Activated CD4-positive, CD25-positive, alpha-beta regulatory T cell treated with anti-CD3 and anti-CD28 coated beads, Interleukin-2, amount 50 U/mL, for 16 hours (primary cell): Measurements from ENCODE around the gene NCBP2.
A peak's percentile ranks its signal among the peaks of the same experiment; 100 is the strongest.

ENCODE experiments used
- DNase-seq: peaks from one replicate; pipeline ENCODE4 v3.0.0-alpha.2; 2020; ENCODE audit warnings: low read depth, low spot score

Gene NCBP2

DNA sequence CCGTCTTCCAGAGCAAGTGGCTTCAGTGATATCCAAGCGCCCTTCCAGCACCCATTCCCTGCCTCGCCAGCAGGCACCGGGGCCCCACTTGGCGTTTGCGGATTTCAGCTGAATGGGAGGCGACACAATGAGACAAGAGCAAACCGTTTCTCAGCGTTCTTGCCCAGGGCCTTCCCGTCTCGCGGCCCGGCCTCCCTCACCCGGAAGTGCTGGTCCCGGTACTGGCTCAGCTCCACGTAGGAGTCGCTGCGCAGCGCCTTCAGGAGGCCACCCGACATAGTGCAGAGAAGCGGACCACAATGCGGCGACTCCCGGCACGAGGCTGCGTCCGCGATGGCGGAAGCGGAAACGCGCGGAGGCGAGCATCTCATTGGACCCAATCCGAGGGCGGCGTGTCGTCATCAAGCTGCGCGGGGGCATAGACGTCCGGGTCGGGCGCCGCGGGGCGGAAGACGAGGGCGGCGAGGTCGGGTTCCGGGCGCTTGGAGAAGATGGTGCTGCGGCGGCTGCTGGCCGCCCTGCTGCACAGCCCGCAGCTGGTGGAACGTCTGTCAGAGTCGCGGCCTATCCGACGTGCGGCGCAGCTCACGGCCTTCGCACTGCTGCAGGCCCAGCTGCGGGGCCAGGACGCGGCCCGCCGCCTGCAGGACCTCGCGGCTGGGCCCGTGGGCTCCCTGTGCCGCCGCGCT is at the start of gene NCBP2:
NCBP2 (minus strand) TSS at position 303 of the 689 bp plus-strand sequence; CDS start at position 278, 25 bp downstream.
- DNase-seq, result peak; percentile 99

- DNase-seq, result no peak
Measured at GRCh38 chr3:196991581-196992460, 49.5 kb upstream of the NCBP2 start.

- no peak for DNase-seq
Measured at GRCh38 chr3:196990601-196991007, 48.3 kb upstream of the NCBP2 start.

DNA sequence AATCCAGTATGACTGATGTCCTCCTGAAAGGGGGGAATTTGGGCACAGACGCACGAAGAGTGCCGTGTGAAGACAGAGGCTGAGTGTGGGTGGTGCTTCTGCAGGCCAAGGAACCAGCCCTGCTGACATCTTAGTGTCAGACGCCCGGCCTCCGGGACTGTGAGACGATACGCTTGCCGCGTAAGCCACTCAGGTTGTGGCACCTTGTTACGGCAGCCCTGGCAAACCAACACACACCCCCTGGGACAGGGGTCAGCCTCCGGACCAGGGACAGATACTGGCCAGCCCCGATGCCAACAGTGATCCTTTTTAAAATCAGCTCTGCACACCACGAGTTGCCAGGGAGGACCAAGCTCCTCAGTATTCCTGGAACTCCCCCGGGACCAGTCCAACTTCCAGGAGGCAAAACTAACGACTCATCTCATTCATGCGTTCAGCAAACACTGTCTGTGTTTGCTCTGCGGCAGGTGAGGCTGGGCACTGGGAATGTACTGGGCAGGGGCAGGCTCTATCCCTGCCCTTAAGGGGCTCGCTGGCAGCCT is 47.5 kb upstream of the NCBP2 start:
- no peak for DNase-seq

DNA sequence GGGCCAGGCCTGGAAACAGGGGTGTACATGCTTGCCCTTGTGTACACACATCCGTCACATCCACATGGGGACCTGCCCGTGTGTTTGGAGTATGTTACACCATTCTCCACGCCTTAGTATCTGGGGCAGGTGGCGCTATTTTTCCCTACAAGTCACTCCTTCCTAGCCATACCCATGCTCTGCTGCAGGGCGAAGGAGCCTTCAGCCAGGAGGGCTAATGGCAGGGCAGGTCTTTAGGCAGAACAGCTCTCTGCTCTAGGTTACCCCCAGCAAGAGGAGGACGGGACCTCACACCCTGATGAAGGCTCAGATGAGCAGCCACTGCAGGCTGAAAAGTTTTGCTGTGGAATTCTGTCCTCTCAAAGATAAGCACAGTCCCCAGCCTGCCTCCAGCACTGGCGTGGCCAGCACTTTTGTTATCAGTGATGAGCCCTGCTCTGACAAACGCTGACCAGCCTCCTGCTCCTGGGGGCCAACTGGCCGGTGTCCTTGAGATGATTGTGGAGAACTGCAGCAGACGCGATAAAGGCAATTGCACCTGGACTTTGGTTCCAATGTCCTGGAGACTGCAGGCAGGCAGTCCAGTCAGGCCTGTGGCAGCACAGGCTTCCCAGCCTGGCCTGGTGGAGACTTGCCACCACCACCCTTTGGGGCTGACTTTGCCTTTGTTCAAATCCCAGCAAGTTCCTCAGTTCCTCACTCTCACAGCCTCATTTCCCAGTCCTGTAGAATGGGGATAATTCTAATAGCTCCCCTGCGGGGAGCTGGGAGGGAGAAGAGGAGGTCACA is 46.1 kb upstream of the NCBP2 start:
- no peak for DNase-seq

DNA sequence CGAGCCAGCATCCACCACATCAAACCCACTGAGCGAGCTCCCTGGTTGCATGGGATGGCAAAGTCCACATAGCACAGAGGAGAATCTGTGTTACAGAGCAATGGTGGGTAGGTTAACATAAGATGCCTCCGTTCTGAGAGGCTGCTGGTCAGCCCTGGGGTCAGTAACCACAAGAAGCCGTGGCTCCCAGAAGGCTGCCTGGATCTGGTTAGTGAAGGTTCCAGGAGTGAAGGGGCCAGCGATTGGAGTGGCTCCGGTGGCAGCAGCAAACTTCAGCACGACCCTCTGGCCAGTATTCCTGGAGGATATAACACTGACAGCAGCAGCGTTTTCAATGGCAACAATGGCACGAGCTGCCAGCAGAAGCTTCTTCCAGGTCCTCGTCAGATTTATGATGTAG is 44.7 kb upstream of the NCBP2 start:
- DNase-seq, result no peak

- DNase-seq, result no peak
Measured at GRCh38 chr3:196985954-196986885, 43.9 kb upstream of the NCBP2 start.

DNA sequence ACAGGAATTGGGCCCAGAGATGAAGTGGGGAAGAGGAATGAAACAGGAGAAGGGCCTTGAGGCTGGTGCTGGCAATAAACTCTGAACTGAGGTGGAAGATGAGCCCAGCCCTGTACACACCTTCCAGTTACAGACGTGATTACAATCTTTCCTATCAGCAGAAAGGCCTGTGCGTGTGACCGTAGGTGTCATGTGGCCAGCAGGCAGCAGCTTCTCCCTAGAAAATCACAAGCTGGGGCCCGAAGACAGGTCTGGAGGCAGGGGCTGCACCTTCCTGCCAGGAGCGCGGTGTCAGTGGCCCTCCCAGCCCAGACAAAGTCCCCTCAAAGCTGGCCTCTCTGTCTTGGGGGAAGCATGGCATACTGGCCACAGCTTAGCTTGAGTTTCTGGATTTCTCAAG is 43.0 kb upstream of the NCBP2 start:
- no peak for DNase-seq

DNA sequence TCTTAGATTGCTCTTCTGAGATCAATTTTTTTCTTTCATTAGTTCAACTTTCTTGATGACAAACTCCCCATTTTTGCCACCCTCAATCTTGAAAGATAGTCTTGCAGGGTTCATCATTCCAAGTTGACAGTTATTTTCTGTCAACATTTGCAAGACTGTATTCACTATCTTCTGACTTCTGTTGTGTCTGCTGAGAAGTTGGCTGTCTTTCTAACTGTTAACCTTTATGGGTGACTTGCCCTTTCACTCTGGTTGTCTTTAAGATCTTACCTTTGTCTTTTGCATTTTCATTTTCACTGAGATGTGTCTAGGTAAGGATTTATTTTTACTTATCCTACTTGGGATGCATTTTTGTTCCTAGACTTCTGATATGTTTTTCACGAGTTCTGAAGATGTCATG is 40.9 kb upstream of the NCBP2 start:
- no peak for DNase-seq

DNA sequence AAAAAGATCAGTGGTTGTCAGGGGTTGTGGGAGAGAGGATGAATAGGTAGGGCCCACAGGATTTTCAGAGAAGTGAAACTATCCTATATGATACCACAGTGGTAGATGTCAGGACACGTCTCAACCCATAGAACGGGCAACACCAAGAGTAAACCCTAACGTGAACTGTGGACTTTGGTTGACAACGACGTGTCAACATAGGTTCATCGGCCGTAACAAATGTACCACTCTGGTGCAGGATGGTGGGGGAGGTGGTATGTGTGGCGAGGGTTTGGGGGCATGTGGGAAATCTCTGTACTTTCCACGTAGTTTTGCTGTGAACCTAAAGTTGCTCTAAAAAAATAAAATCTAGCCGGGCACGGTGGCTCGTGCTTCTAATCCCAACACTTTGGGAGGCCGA is 39.3 kb upstream of the NCBP2 start:
- DNase-seq, result no peak

DNA sequence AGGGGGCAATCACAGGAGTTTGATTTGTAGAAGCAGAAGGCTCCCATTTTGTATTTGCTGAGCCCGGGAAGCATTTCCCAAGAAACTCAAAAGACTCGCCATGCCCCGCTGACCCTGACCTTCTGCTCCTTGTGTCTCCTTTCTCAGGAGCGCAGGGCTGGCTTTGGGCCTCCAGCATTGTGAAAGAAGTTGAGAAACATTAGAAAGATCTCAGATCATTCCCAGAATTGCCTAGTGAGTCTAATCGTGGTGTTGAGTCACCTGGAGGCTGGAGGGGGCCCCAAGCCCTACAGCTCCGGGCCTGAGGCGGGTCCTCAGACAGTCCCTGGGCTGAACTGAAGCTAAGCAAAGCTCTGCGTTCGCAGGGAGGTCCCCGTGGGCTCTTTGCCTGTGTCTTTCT is 37.2 kb upstream of the NCBP2 start:
- DNase-seq, result no peak

DNA sequence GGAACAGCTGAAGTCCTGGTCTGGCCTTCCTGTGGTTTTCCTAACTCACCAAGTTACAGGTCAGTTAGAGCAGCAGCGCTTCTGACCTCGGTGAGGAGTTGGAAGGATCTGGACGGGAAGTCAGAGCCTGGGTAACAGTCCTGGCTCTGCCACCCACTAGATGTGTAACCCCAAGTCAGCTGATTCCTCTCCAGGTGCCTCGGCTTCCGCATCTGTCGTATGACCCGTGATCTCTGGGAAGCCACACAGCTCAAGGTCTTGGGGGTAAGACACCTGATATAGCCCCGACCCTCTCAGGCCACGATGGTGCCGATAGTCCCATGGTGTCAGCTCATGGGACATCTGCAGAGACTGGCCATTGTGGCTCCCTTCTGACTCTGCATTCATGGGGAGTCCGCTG is 34.6 kb upstream of the NCBP2 start:
- DNase-seq, result no peak

DNA sequence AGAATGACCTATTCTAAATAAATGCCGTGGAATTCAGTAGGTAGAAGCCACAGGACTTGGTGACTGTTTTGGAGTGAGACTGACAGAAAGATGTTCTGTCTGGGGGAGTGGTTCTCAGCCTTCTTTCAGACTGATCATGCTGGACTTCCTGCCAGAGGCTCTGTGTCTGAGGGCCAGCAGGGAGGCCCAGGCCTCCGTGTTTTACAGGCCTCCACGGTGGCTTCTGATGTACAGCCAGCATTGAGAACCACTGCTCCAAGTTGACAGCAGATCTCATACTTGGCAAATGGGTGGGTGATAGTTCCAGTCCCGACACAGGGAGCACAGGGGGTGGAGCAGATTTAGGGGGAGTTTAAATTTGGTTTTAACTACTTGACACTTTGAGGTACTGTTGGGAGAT is 33.0 kb upstream of the NCBP2 start:
- no peak for DNase-seq

DNA sequence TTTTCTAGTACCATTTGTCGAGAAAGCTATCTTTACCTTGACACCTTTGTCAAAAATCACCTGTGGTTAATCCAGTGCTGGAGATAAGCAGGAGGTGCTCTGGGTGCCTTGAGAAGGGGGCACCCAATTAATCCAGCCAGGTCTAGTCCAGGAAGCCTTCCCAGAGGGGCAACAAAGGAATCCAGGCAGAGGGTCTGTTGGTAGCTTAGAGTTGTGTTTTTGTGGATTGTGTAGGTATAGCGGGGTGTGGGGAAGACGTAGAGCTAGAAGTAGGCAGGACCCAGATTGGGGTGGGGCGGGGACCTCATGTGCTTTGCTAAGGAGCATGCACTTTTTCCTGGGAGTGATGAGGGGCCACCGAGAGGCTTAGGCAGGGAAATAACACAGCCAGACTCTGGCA is 32.3 kb upstream of the NCBP2 start:
- DNase-seq, result no peak

DNA sequence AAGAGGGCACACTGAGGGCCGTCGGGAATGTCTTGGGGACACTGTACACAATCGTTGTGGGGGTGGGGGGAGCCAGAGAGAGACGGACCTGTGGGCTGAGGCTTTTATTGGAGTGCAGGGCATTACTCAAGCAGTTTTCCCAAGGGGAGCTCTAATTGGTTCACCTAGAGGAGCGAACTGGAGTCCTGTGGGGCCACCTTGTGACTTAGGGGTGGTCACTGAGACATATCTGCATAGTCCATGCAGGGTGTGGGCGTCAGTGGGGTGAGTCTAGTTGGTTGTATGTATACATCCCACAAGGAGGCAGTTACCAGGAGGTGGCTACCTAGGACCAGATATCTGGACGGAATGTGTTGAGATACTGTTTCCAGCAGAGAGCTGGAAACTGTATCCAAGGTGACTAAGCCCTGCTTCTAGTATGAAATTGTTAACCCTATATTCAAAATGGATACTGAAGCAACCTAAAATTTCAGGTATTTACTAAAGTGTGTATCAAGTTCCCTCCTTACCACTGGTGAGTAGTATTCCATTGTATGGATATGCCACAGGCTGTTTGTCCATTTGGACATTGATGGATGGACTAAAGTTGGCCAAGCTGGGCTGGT is 28.9 kb upstream of the NCBP2 start:
- no peak for DNase-seq

GRCh38 chr3:196970547-196971093 is 28.3 kb upstream of the NCBP2 start:
- DNase-seq, result no peak

DNA sequence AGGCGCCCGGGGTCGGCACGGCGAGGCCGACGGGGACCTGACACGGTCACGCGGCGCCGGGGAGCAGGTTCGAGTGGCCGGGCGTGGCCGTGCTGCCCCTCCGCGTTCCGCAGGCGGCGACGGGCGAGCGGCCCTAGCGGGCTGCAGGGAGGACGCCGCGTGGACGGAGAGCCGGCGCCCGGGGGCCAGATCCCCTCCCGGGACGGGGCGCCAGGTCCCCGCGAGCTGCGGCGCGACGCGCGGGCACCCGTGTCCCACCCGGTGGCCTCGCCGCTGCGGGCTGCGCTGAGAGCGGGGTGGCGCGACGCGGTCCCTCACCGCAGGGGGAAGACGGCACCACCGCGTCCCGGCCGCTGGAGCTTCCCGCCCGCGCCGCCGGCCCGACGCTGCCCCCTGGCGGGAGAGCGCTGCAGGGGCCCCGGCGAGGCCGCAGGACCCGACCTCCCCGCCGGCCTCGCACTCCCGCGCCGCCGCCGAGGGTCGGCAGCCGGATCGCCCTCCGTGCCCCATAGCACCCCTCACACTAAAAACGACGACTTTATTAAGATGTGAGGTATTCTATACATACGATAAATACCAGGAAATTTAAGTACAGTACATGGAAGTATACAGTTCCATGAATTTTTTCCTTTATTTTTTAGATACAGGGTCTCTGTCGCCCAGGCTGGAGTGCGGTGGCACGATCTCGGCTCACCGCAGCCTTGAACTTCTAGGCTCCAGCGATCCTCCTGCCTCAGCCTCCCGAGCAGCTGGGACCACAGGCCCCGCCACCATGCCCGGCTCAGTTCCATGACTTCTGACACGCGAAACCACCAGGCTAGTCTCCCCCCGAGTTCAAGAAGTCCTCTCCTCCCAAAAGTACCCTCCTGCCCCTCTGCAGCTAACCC is 27.6 kb upstream of the NCBP2 start:
- DNase-seq, result peak; percentile 31

GRCh38 chr3:196969134-196969659 is 26.9 kb upstream of the NCBP2 start:
- no peak for DNase-seq
